ENCODE data around the gene TMEM203.
A peak's percentile ranks its signal among the peaks of the same experiment; 100 is the strongest.

TMEM203 gene, protein sequence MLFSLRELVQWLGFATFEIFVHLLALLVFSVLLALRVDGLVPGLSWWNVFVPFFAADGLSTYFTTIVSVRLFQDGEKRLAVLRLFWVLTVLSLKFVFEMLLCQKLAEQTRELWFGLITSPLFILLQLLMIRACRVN

DNA sequence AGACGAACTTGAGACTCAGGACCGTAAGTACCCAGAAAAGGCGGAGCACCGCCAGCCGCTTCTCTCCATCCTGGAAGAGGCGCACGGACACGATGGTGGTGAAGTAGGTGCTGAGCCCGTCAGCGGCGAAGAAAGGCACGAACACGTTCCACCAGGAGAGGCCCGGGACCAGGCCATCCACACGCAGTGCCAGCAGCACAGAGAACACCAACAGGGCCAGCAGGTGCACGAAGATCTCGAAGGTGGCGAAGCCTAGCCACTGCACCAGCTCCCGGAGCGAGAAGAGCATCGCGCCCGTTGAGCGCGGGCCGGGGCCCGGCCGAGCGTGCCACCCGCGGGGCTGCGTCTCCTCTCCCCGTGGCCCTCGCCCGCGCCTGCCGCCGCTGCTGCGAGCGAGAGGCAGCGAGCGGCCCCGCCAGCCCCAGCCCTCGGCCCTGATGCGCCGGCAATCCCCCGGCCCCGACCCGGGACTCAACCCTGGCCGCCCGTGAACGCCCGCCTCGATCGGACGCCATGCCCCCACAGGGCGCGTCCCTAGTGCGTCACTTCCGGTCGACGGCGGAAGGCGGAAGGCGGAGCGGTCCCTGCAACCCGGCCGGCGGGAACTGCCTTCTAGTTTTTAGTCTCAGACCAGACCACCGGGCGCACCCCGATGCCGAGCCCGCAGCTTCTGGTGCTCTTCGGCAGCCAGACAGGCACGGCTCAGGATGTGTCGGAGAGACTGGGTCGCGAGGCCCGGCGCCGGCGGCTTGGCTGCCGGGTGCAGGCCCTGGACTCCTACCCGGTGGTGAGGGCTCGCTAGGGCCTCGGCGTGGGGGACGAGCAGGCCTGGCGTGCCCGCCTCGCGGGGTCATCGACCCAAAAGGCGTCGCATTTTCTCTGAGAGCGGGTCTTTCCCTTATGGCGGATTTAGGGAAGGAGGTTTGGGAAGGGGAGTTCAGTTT lies at the start of gene TMEM203, which contains the start of gene NDOR1:
TMEM203 (minus strand) TSS at position 523 of the 944 bp plus-strand sequence; CDS start at position 289, 234 bp downstream.
NDOR1 (plus strand) TSS at position 575 of the 944 bp plus-strand sequence; CDS start at position 653, 78 bp downstream.
- Mint-ChIP-seq H3K4me3 (peak within 1 kb of the TSS; percentile 93), H3K4me1 (peaks cover 34% of the 10 kb centered on the region), H3K27me3 (no peaks in the 10 kb centered on the region), H3K36me3 (no peaks in the 10 kb centered on the region), H3K9me3 (no peaks in the 10 kb centered on the region), H3K27ac (peak within 1 kb of the TSS; percentile 91)

DNA sequence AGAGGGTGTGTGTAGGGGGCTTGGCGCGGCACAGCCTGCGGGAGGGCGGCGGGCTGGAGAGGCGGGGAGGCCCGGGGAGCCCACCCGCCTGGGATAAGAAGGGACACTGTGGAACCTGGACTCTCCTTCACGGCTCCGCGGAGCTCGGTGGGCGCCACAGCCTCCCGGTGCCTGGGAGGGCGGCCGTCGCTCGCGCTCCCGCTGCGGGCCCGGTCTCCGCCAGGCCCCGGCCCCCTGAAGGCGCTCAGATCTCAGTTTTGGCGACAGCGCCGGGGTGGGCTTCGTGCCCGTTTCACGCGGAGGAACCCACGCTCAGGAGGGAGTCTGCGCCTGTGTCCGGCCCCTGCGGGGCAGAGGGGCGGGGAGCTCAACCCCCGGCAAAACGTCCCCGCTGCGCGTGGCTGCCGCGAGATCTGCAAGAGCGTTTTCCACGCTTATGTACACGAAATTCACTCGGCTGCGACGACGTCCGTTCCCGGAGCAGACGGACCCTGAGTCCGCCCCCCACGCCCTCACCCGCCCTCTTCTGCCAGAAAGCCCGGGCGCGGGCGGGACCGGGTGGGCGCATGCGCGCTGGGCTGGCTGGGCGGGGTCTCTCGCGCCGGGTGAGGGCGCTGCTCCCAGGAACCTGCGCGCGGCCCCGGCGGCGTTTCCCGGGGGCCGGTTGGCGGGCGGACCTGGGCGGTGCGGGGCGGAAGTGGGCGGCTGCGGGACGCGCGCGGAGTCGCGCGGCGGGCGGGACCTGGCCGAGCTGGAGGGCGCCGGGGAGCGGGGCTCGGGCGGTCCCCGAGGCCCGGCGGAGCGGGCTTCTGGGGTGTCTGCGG lies 49.4 kb upstream of the TMEM203 start, which contains the start of gene NELFB:
NELFB (plus strand) TSS at position 704 of the 824 bp plus-strand sequence.
- Mint-ChIP-seq H3K4me1 (peaks cover 14% of the 10 kb centered on the region), H3K36me3 (no peaks in the 10 kb centered on the region), H3K4me3 (peak within 1 kb of the TSS; percentile 88), H3K9me3 (no peaks in the 10 kb centered on the region), H3K27me3 (no peaks in the 10 kb centered on the region), H3K27ac (peak within 1 kb of the TSS; percentile 74)

DNA sequence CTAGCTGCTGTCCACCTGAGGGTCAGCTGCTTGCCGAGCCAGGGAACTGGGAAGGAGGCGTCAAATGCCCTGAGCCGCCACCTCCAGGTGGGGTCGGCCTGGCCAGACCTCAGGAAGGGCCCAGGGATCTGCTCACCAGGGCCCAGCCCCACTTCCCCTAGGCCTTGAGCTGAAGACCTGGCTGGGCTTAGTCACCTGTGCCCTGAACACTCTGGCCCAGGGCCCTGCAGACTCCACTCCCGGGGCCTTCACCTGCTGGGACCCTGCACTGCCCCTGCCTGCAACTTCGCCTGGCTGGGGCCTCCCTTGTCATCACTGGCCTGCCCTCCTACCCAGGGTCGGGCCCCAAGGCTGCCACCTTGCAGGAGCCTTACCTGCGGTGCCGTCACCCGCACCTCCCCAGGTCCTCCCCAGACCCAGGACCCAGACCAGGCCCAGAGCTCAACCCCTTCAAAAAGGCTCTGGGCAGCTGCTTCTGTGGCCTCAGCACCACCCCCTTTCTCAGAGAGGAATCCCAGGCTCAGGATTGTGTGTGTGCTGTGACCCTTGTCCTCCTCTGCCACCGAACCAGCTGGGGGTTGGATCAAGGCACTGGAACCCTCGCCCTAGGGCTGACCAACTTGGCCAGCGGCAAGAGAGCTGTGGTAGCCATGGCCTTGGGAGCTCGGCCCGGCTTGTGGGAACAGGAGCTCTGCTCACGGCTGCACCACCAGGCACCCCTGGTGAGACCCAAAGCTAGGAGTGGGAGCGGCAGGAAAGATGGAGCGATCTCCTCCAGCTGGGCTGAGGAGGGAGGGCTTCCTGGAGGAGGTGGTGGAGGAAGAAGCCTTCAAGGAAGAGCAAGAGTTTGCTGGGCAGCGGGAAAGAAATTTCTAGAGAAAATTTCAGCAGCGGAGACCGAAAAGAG lies 48.5 kb upstream of the TMEM203 start:
- Mint-ChIP-seq H3K4me3 (peak overlapping the region; percentile 88), H3K36me3 (no peaks in the 10 kb centered on the region)

GRCh38 chr9:137252555-137253506 lies 47.4 kb upstream of the TMEM203 start:
- Mint-ChIP-seq H3K36me3 (no peaks in the 10 kb centered on the region), H3K27ac (no peak overlapping the region), H3K4me1 (peaks cover 14% of the 10 kb centered on the region), H3K9me3 (no peaks in the 10 kb centered on the region), H3K27me3 (no peaks in the 10 kb centered on the region), H3K4me3 (no peak overlapping the region)

More for the DNA sequence above, 48.5 kb upstream of the TMEM203 start:
- H3K27me3 Mint-ChIP-seq: no peaks in the 10 kb centered on the region
- peaks cover 14% of the 10 kb centered on the region for H3K4me1 Mint-ChIP-seq
- H3K9me3 Mint-ChIP-seq: no peaks in the 10 kb centered on the region
- H3K27ac Mint-ChIP-seq: peak overlapping the region; percentile 72

DNA sequence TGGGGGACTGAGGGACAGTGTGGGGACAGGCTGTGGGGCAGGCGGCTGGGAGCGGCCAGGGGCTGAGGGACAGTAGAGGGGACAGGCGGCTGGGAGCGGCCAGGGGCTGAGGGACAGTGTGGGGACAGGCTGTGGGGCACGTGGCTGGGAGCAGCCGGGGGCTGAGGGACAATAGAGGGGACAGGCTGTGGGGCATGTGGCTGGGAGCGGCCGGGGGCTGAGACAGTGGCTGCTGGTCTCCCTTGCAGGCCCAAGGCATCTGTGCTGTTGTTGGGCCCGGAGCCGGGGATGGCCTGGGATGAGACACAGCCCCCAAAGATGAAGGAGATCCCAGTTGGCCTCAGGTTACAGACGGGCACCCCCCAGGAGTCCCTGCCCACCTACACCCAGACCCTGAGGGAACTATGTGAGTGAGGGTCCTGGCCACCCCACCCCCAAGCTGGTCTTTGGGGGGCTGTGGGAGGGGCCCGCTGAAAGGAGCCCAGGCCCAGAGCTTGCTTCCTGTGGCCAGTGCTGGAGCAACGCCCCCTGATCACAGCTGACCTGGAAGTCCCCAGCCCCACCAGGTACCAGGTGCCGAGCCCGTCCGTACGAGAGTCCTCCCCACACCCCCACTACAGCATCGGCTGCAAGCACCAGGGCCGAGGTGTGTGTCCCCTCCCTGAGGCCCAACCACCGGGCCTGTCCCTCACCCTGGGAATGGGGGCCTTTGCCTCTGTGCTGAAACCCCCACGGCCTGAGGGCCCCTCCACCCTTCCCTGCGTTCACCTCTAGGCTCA lies 46.2 kb upstream of the TMEM203 start:
- Mint-ChIP-seq H3K27ac (no peak overlapping the region), H3K27me3 (no peaks in the 10 kb centered on the region), H3K4me1 (peaks cover 12% of the 10 kb centered on the region), H3K36me3 (no peaks in the 10 kb centered on the region), H3K9me3 (no peaks in the 10 kb centered on the region), H3K4me3 (no peak overlapping the region)

GRCh38 chr9:137251194-137251461 lies 45.7 kb upstream of the TMEM203 start, which contains the start of gene STPG3:
Gene STPG3, plus strand, starts transcription at chr9:137251286. Its CDS starts 1 bp downstream, at chr9:137251287.
- no peak within 1 kb of the TSS for H3K27ac Mint-ChIP-seq
- peaks cover 7% of the 10 kb centered on the region for H3K4me1 Mint-ChIP-seq
- H3K36me3 Mint-ChIP-seq: no peaks in the 10 kb centered on the region
- no peak within 1 kb of the TSS for H3K4me3 Mint-ChIP-seq
- H3K27me3 Mint-ChIP-seq: no peaks in the 10 kb centered on the region
- H3K9me3 Mint-ChIP-seq: no peaks in the 10 kb centered on the region

- H3K27me3 Mint-ChIP-seq: no peaks in the 10 kb centered on the region
- no peak overlapping the region for H3K4me3 Mint-ChIP-seq
- peaks cover 5% of the 10 kb centered on the region for H3K4me1 Mint-ChIP-seq
- H3K27ac Mint-ChIP-seq: no peak overlapping the region
- H3K36me3 Mint-ChIP-seq: no peaks in the 10 kb centered on the region
- H3K9me3 Mint-ChIP-seq: no peaks in the 10 kb centered on the region
Observed at GRCh38 chr9:137250329-137251193, 45.1 kb upstream of the TMEM203 start.

DNA sequence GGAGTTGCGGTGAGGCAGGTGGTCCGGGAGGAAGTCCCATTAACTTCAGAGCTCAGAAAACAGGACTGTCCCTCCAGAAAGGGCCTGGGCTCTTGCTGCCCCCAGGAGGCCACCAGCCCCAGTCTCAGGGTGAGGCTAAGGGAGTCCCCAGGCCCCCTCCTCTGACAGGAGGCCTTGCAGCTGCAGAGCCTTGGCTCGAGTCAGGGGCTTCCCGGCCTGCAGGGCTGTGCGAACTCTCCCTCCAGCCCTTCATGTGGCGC lies 42.4 kb upstream of the TMEM203 start:
- Mint-ChIP-seq H3K27ac (no peak overlapping the region), H3K4me3 (no peak overlapping the region), H3K36me3 (peaks cover 4% of the 10 kb centered on the region), H3K9me3 (no peaks in the 10 kb centered on the region), H3K27me3 (no peaks in the 10 kb centered on the region), H3K4me1 (peaks cover under 1% of the 10 kb centered on the region)

- no peak overlapping the region for H3K27ac Mint-ChIP-seq
- no peaks in the 10 kb centered on the region for H3K9me3 Mint-ChIP-seq
- H3K4me1 Mint-ChIP-seq: peaks cover 6% of the 10 kb centered on the region
- peaks cover 7% of the 10 kb centered on the region for H3K36me3 Mint-ChIP-seq
- H3K4me3 Mint-ChIP-seq: no peak overlapping the region
- no peaks in the 10 kb centered on the region for H3K27me3 Mint-ChIP-seq
Observed at GRCh38 chr9:137247135-137247915, 41.9 kb upstream of the TMEM203 start.

DNA sequence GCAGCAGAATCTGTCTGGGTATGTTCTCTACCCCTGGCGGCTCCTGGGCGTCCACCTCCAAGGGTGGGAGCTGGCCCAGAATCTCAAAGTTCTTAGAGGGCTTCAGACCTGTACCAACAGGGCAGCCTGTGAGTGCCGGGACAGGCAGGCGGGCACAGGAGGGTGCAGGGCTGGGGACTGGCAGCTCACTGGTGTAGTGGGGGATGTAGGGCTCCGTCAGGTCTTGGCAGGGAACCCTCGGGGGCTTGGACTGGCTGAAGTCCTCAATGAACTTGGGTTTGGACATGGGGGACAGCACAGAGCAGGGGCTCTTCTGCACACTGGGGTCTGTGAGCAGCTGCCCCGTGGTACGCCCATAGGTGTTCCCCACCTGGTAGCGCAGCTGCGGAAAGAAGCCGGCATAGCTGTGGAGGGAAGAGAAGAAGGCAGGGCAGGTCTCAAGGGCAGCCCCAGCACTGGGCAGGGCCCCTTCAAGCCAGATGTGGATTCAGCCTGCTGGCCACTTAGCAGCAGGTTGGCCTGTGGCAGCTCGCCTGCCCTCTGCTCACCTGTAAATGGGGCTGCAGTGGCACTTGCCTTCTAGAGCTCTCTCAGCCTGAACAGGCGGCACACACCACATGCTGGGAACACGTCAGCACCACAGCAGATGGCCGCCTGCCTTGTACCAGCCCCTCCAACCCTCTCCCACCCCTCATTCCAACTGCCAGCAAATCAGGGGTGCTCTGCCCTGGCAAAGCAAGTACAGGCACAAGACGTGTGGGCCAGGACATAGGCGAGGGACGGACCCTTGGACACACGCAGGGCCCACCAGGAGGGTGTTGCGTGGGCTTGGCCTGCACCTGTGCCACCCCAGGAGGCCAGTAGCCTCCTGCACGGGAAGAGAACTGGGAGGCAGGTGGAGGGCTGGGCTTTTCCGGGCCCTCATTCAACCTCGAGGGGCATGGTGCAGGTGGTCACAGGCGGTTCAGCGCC lies 40.3 kb upstream of the TMEM203 start:
- H3K9me3 Mint-ChIP-seq: no peaks in the 10 kb centered on the region
- no peaks in the 10 kb centered on the region for H3K27me3 Mint-ChIP-seq
- H3K27ac Mint-ChIP-seq: peak overlapping the region; percentile 41
- H3K36me3 Mint-ChIP-seq: peaks cover 9% of the 10 kb centered on the region
- no peak overlapping the region for H3K4me3 Mint-ChIP-seq
- peaks cover 7% of the 10 kb centered on the region for H3K4me1 Mint-ChIP-seq
